GM19468 (cell line): Measurements from ENCODE around the gene PRKAR1A.

Source experiments
- ATAC-seq: cut with Tn5 transposase; IDR thresholded peaks from one replicate; pipeline ENCODE4 v1.9.1; 2021; ENCODE audit warnings: mild to moderate bottlenecking, moderate library complexity, moderate number of reproducible peaks; ENCODE audit not compliant: unreplicated experiment; ENCODE audit errors: extremely low read depth

PRKAR1A gene

GRCh38 chr17:68539548-68540467 lies 27.6 kb downstream of the PRKAR1A start:
- ATAC-seq: no peak

GRCh38 chr17:68540981-68541380 lies 28.8 kb downstream of the PRKAR1A start:
- ATAC-seq: no peak

- ATAC-seq: no peak
Observed at GRCh38 chr17:68541816-68542215, 29.6 kb downstream of the PRKAR1A start.

- ATAC-seq: no peak
Observed at GRCh38 chr17:68542698-68543463, 30.7 kb downstream of the PRKAR1A start.

GRCh38 chr17:68544111-68544915 lies 32.1 kb downstream of the PRKAR1A start:
- ATAC-seq: no peak

- ATAC-seq: no peak
Observed at GRCh38 chr17:68556551-68556950, 44.3 kb downstream of the PRKAR1A start.

GRCh38 chr17:68559316-68559715 lies 47.1 kb downstream of the PRKAR1A start:
- ATAC-seq: no peak

GRCh38 chr17:68560966-68561720 lies 48.9 kb downstream of the PRKAR1A start:
- ATAC-seq: no peak

GRCh38 chr17:68562736-68563135 lies 50.5 kb downstream of the PRKAR1A start:
- no peak for ATAC-seq

GRCh38 chr17:68564415-68565111 lies 52.3 kb downstream of the PRKAR1A start:
- no peak for ATAC-seq

GRCh38 chr17:68565661-68566441 lies 53.6 kb downstream of the PRKAR1A start:
- ATAC-seq: no peak

GRCh38 chr17:68566442-68566738 lies 54.2 kb downstream of the PRKAR1A start:
- ATAC-seq: no peak

GRCh38 chr17:68567035-68567434 lies 54.8 kb downstream of the PRKAR1A start:
- ATAC-seq: no peak

GRCh38 chr17:68567581-68567980 lies 55.4 kb downstream of the PRKAR1A start:
- no peak for ATAC-seq

GRCh38 chr17:68568581-68568980 lies 56.4 kb downstream of the PRKAR1A start:
- ATAC-seq: no peak

GRCh38 chr17:68569346-68569745 lies 57.1 kb downstream of the PRKAR1A start:
- no peak for ATAC-seq

- no peak for ATAC-seq
Observed at GRCh38 chr17:68570526-68570925, 58.3 kb downstream of the PRKAR1A start.

- no peak for ATAC-seq
Observed at GRCh38 chr17:68572138-68572842, 60.1 kb downstream of the PRKAR1A start.
